ENCODE results near the gene SUFU.

SUFU gene

GRCh38 chr10:102461187-102462054 lies 42.4 kb upstream of the SUFU start:
- peak overlapping the region; percentile 79 for H3K4me3 ChIP-seq

GRCh38 chr10:102462512-102463054 lies 41.2 kb upstream of the SUFU start:
- H3K27ac ChIP-seq, result no peak overlapping the region
- H3K4me3 ChIP-seq, result peak overlapping the region; percentile 48
- TF ChIP-seq, protein P1, sequence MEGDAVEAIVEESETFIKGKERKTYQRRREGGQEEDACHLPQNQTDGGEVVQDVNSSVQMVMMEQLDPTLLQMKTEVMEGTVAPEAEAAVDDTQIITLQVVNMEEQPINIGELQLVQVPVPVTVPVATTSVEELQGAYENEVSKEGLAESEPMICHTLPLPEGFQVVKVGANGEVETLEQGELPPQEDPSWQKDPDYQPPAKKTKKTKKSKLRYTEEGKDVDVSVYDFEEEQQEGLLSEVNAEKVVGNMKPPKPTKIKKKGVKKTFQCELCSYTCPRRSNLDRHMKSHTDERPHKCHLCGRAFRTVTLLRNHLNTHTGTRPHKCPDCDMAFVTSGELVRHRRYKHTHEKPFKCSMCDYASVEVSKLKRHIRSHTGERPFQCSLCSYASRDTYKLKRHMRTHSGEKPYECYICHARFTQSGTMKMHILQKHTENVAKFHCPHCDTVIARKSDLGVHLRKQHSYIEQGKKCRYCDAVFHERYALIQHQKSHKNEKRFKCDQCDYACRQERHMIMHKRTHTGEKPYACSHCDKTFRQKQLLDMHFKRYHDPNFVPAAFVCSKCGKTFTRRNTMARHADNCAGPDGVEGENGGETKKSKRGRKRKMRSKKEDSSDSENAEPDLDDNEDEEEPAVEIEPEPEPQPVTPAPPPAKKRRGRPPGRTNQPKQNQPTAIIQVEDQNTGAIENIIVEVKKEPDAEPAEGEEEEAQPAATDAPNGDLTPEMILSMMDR (IDR thresholded peaks at IDR 0.05), result no peak
- DNase-seq (ENCODE audit: low spot score), result no peak

More at GRCh38 chr10:102461187-102462054, 42.4 kb upstream of the SUFU start:
- H3K27ac ChIP-seq, result no peak overlapping the region
- TF ChIP-seq, protein P1 (IDR thresholded peaks at IDR 0.05), result no peak
- no peak for DNase-seq (ENCODE audit: low spot score)

DNA sequence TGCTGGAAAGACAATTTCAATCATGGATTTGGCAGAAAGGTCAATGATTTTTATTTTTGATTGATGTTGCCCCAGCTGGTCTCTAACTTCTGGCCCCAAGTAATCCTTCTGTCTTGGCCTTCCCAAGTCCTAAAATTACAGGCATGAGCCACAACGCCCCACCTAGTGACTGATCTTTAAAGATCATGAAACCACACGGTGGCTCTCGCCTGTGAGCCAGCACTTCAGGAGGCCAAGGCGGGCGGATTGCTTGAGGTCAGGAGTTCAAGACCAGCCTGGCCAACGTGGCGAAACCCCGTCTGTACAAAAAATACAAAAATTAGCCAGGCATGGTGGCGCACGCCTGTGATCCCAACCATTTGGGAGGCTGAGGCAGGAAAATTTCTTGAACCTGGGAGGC lies 39.8 kb upstream of the SUFU start:
- H3K4me3 ChIP-seq, result no peak overlapping the region
- DNase-seq (ENCODE audit: low spot score), result no peak
- TF ChIP-seq, protein P1 (IDR thresholded peaks at IDR 0.05), result no peak
- no peak overlapping the region for H3K27ac ChIP-seq

DNA sequence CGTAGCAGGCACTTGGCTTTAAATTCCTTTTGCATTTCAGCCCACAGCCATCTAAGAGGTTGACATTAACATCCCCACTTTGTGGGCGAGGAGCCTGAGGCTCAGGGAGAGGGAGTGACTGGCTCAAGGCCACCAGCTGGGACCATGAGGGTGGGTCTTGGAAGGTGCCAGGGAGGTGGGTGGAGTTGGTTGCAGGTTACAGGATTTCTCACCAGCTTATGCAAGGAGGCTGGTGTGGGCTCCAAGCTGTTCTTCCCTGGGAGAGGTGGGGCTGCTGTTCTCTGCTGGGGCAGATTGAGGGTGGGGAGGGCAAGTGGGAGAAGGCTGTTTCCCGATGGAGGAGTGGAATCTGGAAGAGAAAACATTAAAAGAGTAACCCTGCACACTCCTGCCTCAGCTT lies 38.3 kb upstream of the SUFU start:
- H3K27ac ChIP-seq, result no peak overlapping the region
- no peak overlapping the region for H3K4me3 ChIP-seq
- no peak for DNase-seq (ENCODE audit: low spot score)
- TF ChIP-seq, protein P1 (IDR thresholded peaks at IDR 0.05), result no peak

GRCh38 chr10:102467318-102467717 lies 36.5 kb upstream of the SUFU start:
- DNase-seq (ENCODE audit: low spot score), result no peak
- TF ChIP-seq, protein P1 (IDR thresholded peaks at IDR 0.05), result no peak
- no peak overlapping the region for H3K4me3 ChIP-seq
- no peak overlapping the region for H3K27ac ChIP-seq

DNA sequence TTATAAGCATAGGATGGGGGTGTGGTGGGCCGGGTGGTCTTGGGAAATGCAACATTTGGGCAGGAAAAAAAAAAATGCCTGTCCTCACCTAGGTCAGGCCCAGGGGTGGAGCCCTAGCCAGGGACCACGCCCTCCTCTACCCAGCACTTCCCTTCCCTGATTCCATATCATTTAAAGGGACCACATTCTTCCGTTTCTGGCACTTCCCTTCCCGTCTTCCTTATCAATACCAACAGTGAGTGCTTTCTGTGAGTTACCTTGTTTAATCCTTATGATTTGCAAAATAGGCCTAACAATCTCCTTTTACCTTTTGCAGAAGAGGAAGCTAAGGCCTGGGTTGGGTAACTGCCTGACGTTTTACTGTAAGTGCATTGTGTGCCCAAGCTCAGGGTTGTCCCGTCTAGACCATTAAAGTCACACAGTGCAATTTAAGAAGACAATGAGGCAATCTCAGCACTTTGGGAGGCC lies 35.8 kb upstream of the SUFU start:
- Histone ChIP-seq H3K4me3 (no peak overlapping the region), H3K27ac (no peak overlapping the region)
- TF ChIP-seq, protein P1 (IDR thresholded peaks at IDR 0.05), result no peak
- DNase-seq (ENCODE audit: low spot score), result no peak

DNA sequence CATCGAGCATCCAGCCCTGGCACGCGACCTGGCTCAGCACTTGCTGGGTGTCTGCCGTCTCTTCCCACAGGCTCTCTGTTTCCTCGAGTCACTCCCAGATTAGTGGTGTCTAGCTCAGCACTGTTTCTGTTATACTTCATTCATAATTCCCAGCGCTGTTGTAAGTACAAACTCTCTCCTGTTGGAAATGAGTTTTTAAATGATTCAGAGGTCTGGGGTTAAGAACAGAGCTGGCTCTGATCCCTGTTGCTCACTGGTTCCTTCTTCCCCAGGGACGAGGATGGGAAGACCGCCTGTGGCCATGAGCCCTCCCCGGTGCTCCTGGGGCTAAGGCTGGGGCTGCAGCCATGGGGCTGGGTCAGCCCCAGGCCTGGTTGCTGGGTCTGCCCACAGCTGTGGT lies 35.1 kb upstream of the SUFU start:
- no peak for DNase-seq (ENCODE audit: low spot score)
- no peak overlapping the region for H3K4me3 ChIP-seq
- TF ChIP-seq, protein P1 (IDR thresholded peaks at IDR 0.05), result no peak
- H3K27ac ChIP-seq, result no peak overlapping the region
